HEK293 (cell line): ENCODE measurements around the gene IL23A.

Experiments
- GLIS1 ChIP-seq: fragments of 450-650 bp; formaldehyde crosslinking; IDR thresholded peaks from 2 replicates; pipeline ENCODE4 v1.5.1; 2016; ENCODE audit warnings: missing biosample characterization, missing genetic modification characterization
- HOXD13 ChIP-seq: sonication (generic); formaldehyde crosslinking; IDR thresholded peaks from 2 replicates; pipeline ENCODE4 v1.8.0; 2022; ENCODE audit warnings: missing genetic modification reagents, borderline replicate concordance
- KLF17 ChIP-seq: fragments of 450-650 bp; formaldehyde crosslinking; IDR thresholded peaks from 2 replicates; pipeline ENCODE4 v1.5.1; 2016; ENCODE audit warnings: missing biosample characterization, missing genetic modification characterization
- REPIN1 ChIP-seq: fragments of 450-650 bp; formaldehyde crosslinking; IDR thresholded peaks from 2 replicates; pipeline ENCODE4 v1.5.1; 2017; ENCODE audit warnings: missing biosample characterization, missing genetic modification characterization, low read depth
- SETDB1 ChIP-seq: IDR thresholded peaks from one replicate; pipeline ENCODE4 v1.6.1; 2017; ENCODE audit warnings: mild to moderate bottlenecking, low read length, moderate library complexity, mixed read lengths; ENCODE audit not compliant: insufficient read length
- SP3 ChIP-seq: fragments of 450-650 bp; formaldehyde crosslinking; IDR thresholded peaks from 2 replicates; pipeline ENCODE4 v1.5.1; 2016; ENCODE audit warnings: missing biosample characterization, missing genetic modification characterization
- SP7 ChIP-seq: fragments of 450-650 bp; formaldehyde crosslinking; IDR thresholded peaks from 2 replicates; pipeline ENCODE4 v1.5.1; 2016; ENCODE audit warnings: missing biosample characterization, missing genetic modification characterization
- YY1 ChIP-seq: fragments of 450-650 bp; formaldehyde crosslinking; IDR thresholded peaks from 2 replicates; pipeline ENCODE4 v1.5.1; 2018; ENCODE audit warnings: missing biosample characterization, missing genetic modification characterization
- YY2 ChIP-seq: fragments of 450-650 bp; formaldehyde crosslinking; IDR thresholded peaks from 2 replicates; pipeline ENCODE4 v1.5.1; 2016; ENCODE audit warnings: missing biosample characterization, missing genetic modification characterization
- ZBTB11 ChIP-seq: fragments of 450-650 bp; formaldehyde crosslinking; conservative IDR thresholded peaks from 2 replicates; pipeline ENCODE4 v1.5.1; 2016; ENCODE audit warnings: low read depth, missing biosample characterization, missing genetic modification characterization
- ZBTB21 ChIP-seq: fragments of 450-650 bp; formaldehyde crosslinking; IDR thresholded peaks from 2 replicates; pipeline ENCODE4 v1.5.1; 2017; ENCODE audit warnings: missing biosample characterization, missing genetic modification characterization
- ZFP37 ChIP-seq: fragments of 450-650 bp; formaldehyde crosslinking; IDR thresholded peaks from 2 replicates; pipeline ENCODE4 v1.5.1; 2016; ENCODE audit warnings: missing biosample characterization, missing genetic modification characterization
- ZNF140 ChIP-seq: fragments of 450-650 bp; formaldehyde crosslinking; IDR thresholded peaks from 2 replicates; pipeline ENCODE4 v1.5.1; 2016; ENCODE audit warnings: missing biosample characterization, missing genetic modification characterization
- ZNF202 ChIP-seq: fragments of 450-650 bp; formaldehyde crosslinking; IDR thresholded peaks from 2 replicates; pipeline ENCODE4 v1.5.1; 2016; ENCODE audit warnings: missing biosample characterization, missing genetic modification characterization, borderline replicate concordance
- ZNF214 ChIP-seq: fragments of 450-650 bp; formaldehyde crosslinking; IDR thresholded peaks from 2 replicates; pipeline ENCODE4 v1.5.1; 2017; ENCODE audit warnings: missing biosample characterization, mild to moderate bottlenecking, missing genetic modification characterization, borderline replicate concordance
- ZNF221 ChIP-seq: fragments of 450-650 bp; formaldehyde crosslinking; IDR thresholded peaks from 2 replicates; pipeline ENCODE4 v1.5.1; 2017; ENCODE audit warnings: missing biosample characterization, missing genetic modification characterization, borderline replicate concordance
- ZNF23 ChIP-seq: fragments of 450-650 bp; formaldehyde crosslinking; IDR thresholded peaks from 2 replicates; pipeline ENCODE4 v1.5.1; 2016; ENCODE audit warnings: missing biosample characterization, missing genetic modification characterization, borderline replicate concordance
- ZNF24 ChIP-seq: fragments of 450-650 bp; formaldehyde crosslinking; IDR thresholded peaks from 2 replicates; pipeline ENCODE4 v1.5.1; 2016; ENCODE audit warnings: missing biosample characterization, missing genetic modification characterization
- ZNF341 ChIP-seq: fragments of 450-650 bp; formaldehyde crosslinking; IDR thresholded peaks from 2 replicates; pipeline ENCODE4; 2016; ENCODE audit warnings: low read depth, missing biosample characterization, missing genetic modification characterization
- ZNF354C ChIP-seq: fragments of 450-650 bp; formaldehyde crosslinking; IDR thresholded peaks from 2 replicates; pipeline ENCODE4 v1.5.1; 2016; ENCODE audit warnings: missing biosample characterization, missing genetic modification characterization, low read depth, borderline replicate concordance
- ZNF433 ChIP-seq: fragments of 450-650 bp; formaldehyde crosslinking; IDR thresholded peaks from 2 replicates; pipeline ENCODE4 v1.5.1; 2016; ENCODE audit warnings: missing biosample characterization, missing genetic modification characterization, low read depth
- ZNF510 ChIP-seq: fragments of 450-650 bp; formaldehyde crosslinking; IDR thresholded peaks from 2 replicates; pipeline ENCODE4 v1.5.1; 2018; ENCODE audit warnings: mild to moderate bottlenecking, missing genetic modification characterization, missing biosample characterization; ENCODE audit not compliant: insufficient replicate concordance
- ZNF529 ChIP-seq: fragments of 450-650 bp; formaldehyde crosslinking; IDR thresholded peaks from 2 replicates; pipeline ENCODE4 v1.5.1; 2017; ENCODE audit warnings: missing genetic modification characterization, missing biosample characterization; ENCODE audit not compliant: insufficient replicate concordance
- ZNF670 ChIP-seq: fragments of 450-650 bp; formaldehyde crosslinking; IDR thresholded peaks from 2 replicates; pipeline ENCODE4 v1.5.1; 2016; ENCODE audit warnings: missing biosample characterization, missing genetic modification characterization, low read depth
- ZNF777 ChIP-seq: fragments of 450-650 bp; formaldehyde crosslinking; IDR thresholded peaks from 2 replicates; pipeline ENCODE4 v1.5.1; 2017; ENCODE audit warnings: missing biosample characterization, missing genetic modification characterization, borderline replicate concordance
- ZNF837 ChIP-seq: fragments of 450-650 bp; formaldehyde crosslinking; IDR thresholded peaks from 2 replicates; pipeline ENCODE4 v1.5.1; 2016; ENCODE audit warnings: missing biosample characterization, missing genetic modification characterization
- ZNF843 ChIP-seq: fragments of 450-650 bp; formaldehyde crosslinking; IDR thresholded peaks from 2 replicates; pipeline ENCODE4 v1.5.1; 2016; ENCODE audit warnings: missing biosample characterization, missing genetic modification characterization
- TF ChIP-seq, protein P1 (sequence below): fragments of 450-650 bp; formaldehyde crosslinking; IDR thresholded peaks from 2 replicates; pipeline ENCODE4 v1.5.1; 2016; ENCODE audit warnings: missing biosample characterization, missing genetic modification characterization
- TF ChIP-seq, protein P2 (sequence below): fragments of 450-650 bp; formaldehyde crosslinking; optimal IDR thresholded peaks from 2 replicates; pipeline ENCODE3; 2016; ENCODE audit warnings: missing biosample characterization, mild to moderate bottlenecking, missing genetic modification characterization
- TF ChIP-seq, protein P3 (sequence below): fragments of 450-650 bp; formaldehyde crosslinking; IDR thresholded peaks from 2 replicates; pipeline ENCODE4 v1.5.1; 2017; ENCODE audit warnings: missing biosample characterization, missing genetic modification characterization

The IL23A gene

GRCh38 chr12:56315622-56316473 is 22.8 kb upstream of the IL23A start, which contains the start of gene CNPY2 (continued):
- TF ChIP-seq ZNF214 (tag by site-specific recombination) (no peak), ZNF140 (tag by site-specific recombination) (no peak), ZNF341 (tag by site-specific recombination) (no peak), ZNF777 (no peak), ZNF837 (no peak), ZNF843 (tag by site-specific recombination) (no peak), GLIS1 (tag by site-specific recombination) (peak; percentile 41; the same call in 1 of the 2 replicates), ZNF510 (tag by site-specific recombination) (no peak), ZBTB21 (tag by site-specific recombination) (0 out of 2 replicates have a peak, but pooled peaks have one; percentile 47), ZNF221 (no peak), REPIN1 (no peak; the same call in 1 of the 2 replicates), ZNF529 (tag by site-specific recombination) (no peak), HOXD13 (CRISPR knock-in tag) (no peak), ZNF670 (no peak), SETDB1 (no peak), ZNF23 (no peak), ZNF433 (tag by site-specific recombination) (no peak), ZNF354C (no peak), ZBTB11 (peak; percentile 94), ZNF24 (tag by site-specific recombination) (peak; percentile 79; the same call in 1 of the 2 replicates), YY1 (tag by site-specific recombination) (peak; percentile 85), SP3 (tag by site-specific recombination) (peak; percentile 78), KLF17 (tag by site-specific recombination) (peak; percentile 76), SP7 (peak; percentile 70), YY2 (tag by site-specific recombination) (peak; percentile 70), ZNF202 (tag by site-specific recombination) (no peak), ZFP37 (tag by site-specific recombination) (peak; percentile 62; the same call in 1 of the 2 replicates)
- TF ChIP-seq, protein P1, sequence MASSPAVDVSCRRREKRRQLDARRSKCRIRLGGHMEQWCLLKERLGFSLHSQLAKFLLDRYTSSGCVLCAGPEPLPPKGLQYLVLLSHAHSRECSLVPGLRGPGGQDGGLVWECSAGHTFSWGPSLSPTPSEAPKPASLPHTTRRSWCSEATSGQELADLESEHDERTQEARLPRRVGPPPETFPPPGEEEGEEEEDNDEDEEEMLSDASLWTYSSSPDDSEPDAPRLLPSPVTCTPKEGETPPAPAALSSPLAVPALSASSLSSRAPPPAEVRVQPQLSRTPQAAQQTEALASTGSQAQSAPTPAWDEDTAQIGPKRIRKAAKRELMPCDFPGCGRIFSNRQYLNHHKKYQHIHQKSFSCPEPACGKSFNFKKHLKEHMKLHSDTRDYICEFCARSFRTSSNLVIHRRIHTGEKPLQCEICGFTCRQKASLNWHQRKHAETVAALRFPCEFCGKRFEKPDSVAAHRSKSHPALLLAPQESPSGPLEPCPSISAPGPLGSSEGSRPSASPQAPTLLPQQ = no peak; the same call in 1 of the 2 replicates
- TF ChIP-seq, protein P2, sequence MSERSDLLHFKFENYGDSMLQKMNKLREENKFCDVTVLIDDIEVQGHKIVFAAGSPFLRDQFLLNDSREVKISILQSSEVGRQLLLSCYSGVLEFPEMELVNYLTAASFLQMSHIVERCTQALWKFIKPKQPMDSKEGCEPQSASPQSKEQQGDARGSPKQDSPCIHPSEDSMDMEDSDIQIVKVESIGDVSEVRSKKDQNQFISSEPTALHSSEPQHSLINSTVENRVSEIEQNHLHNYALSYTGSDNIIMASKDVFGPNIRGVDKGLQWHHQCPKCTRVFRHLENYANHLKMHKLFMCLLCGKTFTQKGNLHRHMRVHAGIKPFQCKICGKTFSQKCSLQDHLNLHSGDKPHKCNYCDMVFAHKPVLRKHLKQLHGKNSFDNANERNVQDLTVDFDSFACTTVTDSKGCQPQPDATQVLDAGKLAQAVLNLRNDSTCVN = peak; percentile 64
- TF ChIP-seq, protein P3, sequence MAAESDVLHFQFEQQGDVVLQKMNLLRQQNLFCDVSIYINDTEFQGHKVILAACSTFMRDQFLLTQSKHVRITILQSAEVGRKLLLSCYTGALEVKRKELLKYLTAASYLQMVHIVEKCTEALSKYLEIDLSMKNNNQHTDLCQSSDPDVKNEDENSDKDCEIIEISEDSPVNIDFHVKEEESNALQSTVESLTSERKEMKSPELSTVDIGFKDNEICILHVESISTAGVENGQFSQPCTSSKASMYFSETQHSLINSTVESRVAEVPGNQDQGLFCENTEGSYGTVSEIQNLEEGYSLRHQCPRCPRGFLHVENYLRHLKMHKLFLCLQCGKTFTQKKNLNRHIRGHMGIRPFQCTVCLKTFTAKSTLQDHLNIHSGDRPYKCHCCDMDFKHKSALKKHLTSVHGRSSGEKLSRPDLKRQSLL = peak; percentile 92
